HEK293 (cell line): Measurements from ENCODE around the gene GSTM4.

Experiments used
- BCL11B ChIP-seq: fragments of 450-650 bp; formaldehyde crosslinking; IDR thresholded peaks from 2 replicates; pipeline ENCODE4 v1.5.1; 2016; ENCODE audit warnings: low read depth, missing biosample characterization, missing genetic modification characterization
- HOXA7 ChIP-seq: sonication (generic); formaldehyde crosslinking; IDR thresholded peaks from 2 replicates; pipeline ENCODE4 v1.8.1; 2022; ENCODE audit warnings: missing genetic modification reagents, borderline replicate concordance
- HOXC10 ChIP-seq: sonication (generic); formaldehyde crosslinking; IDR thresholded peaks from 2 replicates; pipeline ENCODE4 v1.8.1; 2023; ENCODE audit warnings: mild to moderate bottlenecking, missing genetic modification reagents
- IKZF3 ChIP-seq: fragments of 450-650 bp; IDR thresholded peaks from 2 replicates; pipeline ENCODE4 v1.5.0; 2018; ENCODE audit warnings: missing biosample characterization, mild to moderate bottlenecking, missing genetic modification characterization, moderate library complexity
- OSR2 ChIP-seq: fragments of 450-650 bp; formaldehyde crosslinking; IDR thresholded peaks from 2 replicates; pipeline ENCODE4 v1.5.1; 2016; ENCODE audit warnings: missing biosample characterization, missing genetic modification characterization
- PRDM1 ChIP-seq: fragments of 450-650 bp; formaldehyde crosslinking; IDR thresholded peaks from 2 replicates; pipeline ENCODE4; 2016; ENCODE audit warnings: missing biosample characterization, missing genetic modification characterization
- SCRT1 ChIP-seq: fragments of 450-650 bp; formaldehyde crosslinking; IDR thresholded peaks from 2 replicates; pipeline ENCODE4 v1.5.1; 2016; ENCODE audit warnings: missing biosample characterization, missing genetic modification characterization, borderline replicate concordance
- SETDB1 ChIP-seq: IDR thresholded peaks from one replicate; pipeline ENCODE4 v1.6.1; 2017; ENCODE audit warnings: mild to moderate bottlenecking, low read length, moderate library complexity, mixed read lengths; ENCODE audit not compliant: insufficient read length
- ZBTB1 ChIP-seq: fragments of 450-650 bp; formaldehyde crosslinking; IDR thresholded peaks from 2 replicates; pipeline ENCODE4 v1.5.1; 2016; ENCODE audit warnings: missing biosample characterization, missing genetic modification characterization
- ZBTB10 ChIP-seq: fragments of 450-650 bp; formaldehyde crosslinking; IDR thresholded peaks from 2 replicates; pipeline ENCODE4 v1.5.1; 2016; ENCODE audit warnings: missing biosample characterization, missing genetic modification characterization
- ZIC2 ChIP-seq: fragments of 450-650 bp; formaldehyde crosslinking; IDR thresholded peaks from 2 replicates; pipeline ENCODE4 v1.5.1; 2016; ENCODE audit warnings: missing biosample characterization, missing genetic modification characterization
- ZNF10 ChIP-seq: fragments of 450-650 bp; formaldehyde crosslinking; IDR thresholded peaks from 2 replicates; pipeline ENCODE4 v1.5.1; 2017; ENCODE audit warnings: missing biosample characterization, missing genetic modification characterization
- ZNF138 ChIP-seq: fragments of 450-650 bp; formaldehyde crosslinking; IDR thresholded peaks from 2 replicates; pipeline ENCODE4 v1.5.1; 2016; ENCODE audit warnings: missing biosample characterization, missing genetic modification characterization, borderline replicate concordance
- ZNF148 ChIP-seq: fragments of 450-650 bp; formaldehyde crosslinking; IDR thresholded peaks from 2 replicates; pipeline ENCODE4 v1.5.0; 2017; ENCODE audit warnings: missing biosample characterization, missing genetic modification characterization, borderline replicate concordance
- ZNF169 ChIP-seq: fragments of 450-650 bp; formaldehyde crosslinking; IDR thresholded peaks from 2 replicates; pipeline ENCODE4 v1.5.1; 2016; ENCODE audit warnings: missing biosample characterization, missing genetic modification characterization
- ZNF341 ChIP-seq: fragments of 450-650 bp; formaldehyde crosslinking; IDR thresholded peaks from 2 replicates; pipeline ENCODE4; 2016; ENCODE audit warnings: low read depth, missing biosample characterization, missing genetic modification characterization
- ZNF488 ChIP-seq: fragments of 450-650 bp; formaldehyde crosslinking; IDR thresholded peaks from 2 replicates; pipeline ENCODE4 v1.5.1; 2016; ENCODE audit warnings: missing biosample characterization, missing genetic modification characterization
- ZNF555 ChIP-seq: fragments of 450-650 bp; formaldehyde crosslinking; conservative IDR thresholded peaks from 2 replicates; pipeline ENCODE4 v1.5.1; 2017; ENCODE audit warnings: missing biosample characterization, mild to moderate bottlenecking, missing genetic modification characterization, inconsistent platforms
- ZNF560 ChIP-seq: fragments of 450-650 bp; formaldehyde crosslinking; IDR thresholded peaks from 2 replicates; pipeline ENCODE4 v1.5.1; 2017; ENCODE audit warnings: missing biosample characterization, missing genetic modification characterization, borderline replicate concordance
- ZNF621 ChIP-seq: fragments of 450-650 bp; formaldehyde crosslinking; IDR thresholded peaks from 2 replicates; pipeline ENCODE4 v1.5.1; 2017; ENCODE audit warnings: missing biosample characterization, missing genetic modification characterization
- ZNF664 ChIP-seq: fragments of 450-650 bp; formaldehyde crosslinking; IDR thresholded peaks from 2 replicates; pipeline ENCODE4 v1.5.1; 2016; ENCODE audit warnings: missing biosample characterization, missing genetic modification characterization
- ZNF670 ChIP-seq: fragments of 450-650 bp; formaldehyde crosslinking; IDR thresholded peaks from 2 replicates; pipeline ENCODE4 v1.5.1; 2016; ENCODE audit warnings: missing biosample characterization, missing genetic modification characterization, low read depth
- ZNF692 ChIP-seq: fragments of 450-650 bp; formaldehyde crosslinking; IDR thresholded peaks from 2 replicates; pipeline ENCODE4 v1.5.1; 2016; ENCODE audit warnings: missing biosample characterization, missing genetic modification characterization
- ZNF76 ChIP-seq: fragments of 450-650 bp; formaldehyde crosslinking; IDR thresholded peaks from 2 replicates; pipeline ENCODE4; 2016; ENCODE audit warnings: low read depth, missing biosample characterization, missing genetic modification characterization, borderline replicate concordance
- ZNF776 ChIP-seq: fragments of 450-650 bp; formaldehyde crosslinking; IDR thresholded peaks from 2 replicates; pipeline ENCODE4 v1.5.0; 2017; ENCODE audit warnings: missing biosample characterization, missing genetic modification characterization, borderline replicate concordance
- ZSCAN16 ChIP-seq: fragments of 450-650 bp; formaldehyde crosslinking; IDR thresholded peaks from 2 replicates; pipeline ENCODE4 v1.5.1; 2016; ENCODE audit warnings: missing biosample characterization, missing genetic modification characterization
- ZSCAN18 ChIP-seq: fragments of 450-650 bp; formaldehyde crosslinking; IDR thresholded peaks from 2 replicates; pipeline ENCODE4 v1.5.1; 2016; ENCODE audit warnings: missing biosample characterization, missing genetic modification characterization
- ZSCAN4 ChIP-seq: fragments of 450-650 bp; formaldehyde crosslinking; IDR thresholded peaks from 2 replicates; pipeline ENCODE4 v1.5.1; 2017; ENCODE audit warnings: missing biosample characterization, missing genetic modification characterization

GSTM4 gene

GRCh38 chr1:109619576-109620400, 36.1 kb upstream of the GSTM4 start, which contains the start of the genes AMPD2 and GNAT2 (continued):
- TF ChIP-seq ZNF670 (tag by site-specific recombination) (no peak), ZNF776 (no peak), ZNF692 (tag by site-specific recombination) (peak; percentile 60; the same call in 1 of the 2 replicates), PRDM1 (no peak; the same call in 1 of the 2 replicates), ZSCAN18 (tag by site-specific recombination) (no peak), SCRT1 (tag by site-specific recombination) (peak; percentile 92), SETDB1 (no peak), ZNF664 (tag by site-specific recombination) (no peak), ZBTB10 (tag by site-specific recombination) (no peak), ZSCAN16 (tag by site-specific recombination) (no peak), HOXC10 (CRISPR knock-in tag) (no peak), ZNF555 (no peak), ZNF138 (tag by site-specific recombination) (no peak), ZNF341 (tag by site-specific recombination) (peak; percentile 66; the same call in 1 of the 2 replicates), OSR2 (tag by site-specific recombination) (peak; percentile 70), ZIC2 (tag by site-specific recombination) (no peak; the same call in 1 of the 2 replicates), BCL11B (tag by site-specific recombination) (no peak), ZBTB1 (tag by site-specific recombination) (no peak), HOXA7 (CRISPR knock-in tag) (no peak), IKZF3 (tag by site-specific recombination) (no peak), ZNF76 (tag by site-specific recombination) (no peak), ZNF560 (no peak), ZNF10 (tag by site-specific recombination) (no peak), ZNF148 (tag by site-specific recombination) (no peak), ZNF488 (tag by site-specific recombination) (no peak), ZSCAN4 (tag by site-specific recombination) (no peak), ZNF621 (tag by site-specific recombination) (no peak), ZNF169 (tag by site-specific recombination) (no peak)
